K562 (cell line): ENCODE measurements around the gene ATXN1. TPM values are rescaled to one million over a fixed set of nuclear protein-coding genes. Genes with fewer than 3 reads are reported as not detected.

ENCODE experiments used
- ATAC-seq: fragments of 200-7000 bp; cut with Tn5 transposase; 3 replicates; pipeline ENCODE4 v1.9.1; 2020; ENCODE audit warnings: moderate library complexity
- BruUV-seq: library from RNA; stranded (reverse); fragments of 400-500 nt; replicated peaks from 2 replicates; lab custom pipeline; 2021; lab: Mats Ljungman, UMichigan
- CTCF ChIA-PET: fragments of 300-600 bp; formaldehyde crosslinking; extraction: SDS; loops from one replicate; lab custom pipeline; 2021; ENCODE audit warnings: low intra/inter-chr PET ratio; lab: Yijun Ruan, JAX
- POLR2A ChIA-PET: fragments of 300-600, 350-650 bp; sonication (Branson Sonifier 250); formaldehyde crosslinking; extraction: SDS; loops from one replicate; lab custom pipeline; 2021; ENCODE audit warnings: antibody characterized with exemption, inconsistent platforms; lab: Yijun Ruan, JAX
- DNase-seq, 4 experiments: peaks; one replicate each; pipeline versions ENCODE4 v3.0.0 to v3.0.0-alpha.2; 2011 to 2018; ENCODE audit warnings: low spot score in 3 of 4, mixed read lengths in 3 of 4; ENCODE audit errors: extremely low read depth in 1 of 4
- FAIRE-seq: peaks from 2 replicates; lab custom pipeline; 2011; peaks lifted over from hg19 to GRCh38; lab: Jason Lieb, UNC
- H2AFZ ChIP-seq: 2 replicates; pipeline ENCODE4 v1.6.0; 2011; ENCODE audit warnings: low read depth, low read length, control low read depth, inconsistent platforms
- H3K27ac ChIP-seq: fragments of 200-600 bp; 3 replicates; pipeline ENCODE4 v1.8.0; 2011; ENCODE audit warnings: low read depth, mild to moderate bottlenecking, control low read depth, inconsistent platforms, low read length, moderate library complexity, mixed read lengths; ENCODE audit errors: extremely low read depth
- H3K27me3 ChIP-seq, 2 experiments: fragments of 300-600 bp in 1 of 2; 2 replicates in 1 of 2; 3 replicates in 1 of 2; pipeline versions ENCODE4 v1.6.0 to v1.8.0; 2011; ENCODE audit warnings: inconsistent platforms in 2 of 2, low read length in 2 of 2, mild to moderate bottlenecking in 1 of 2, mixed read lengths in 1 of 2, moderate library complexity in 1 of 2; ENCODE audit not compliant: control insufficient read depth in 2 of 2, insufficient read depth in 2 of 2
- H3K36me3 ChIP-seq: fragments of 300-600 bp; 3 replicates; pipeline ENCODE4 v1.8.0; 2011; ENCODE audit warnings: mild to moderate bottlenecking, low read length, inconsistent platforms; ENCODE audit not compliant: control insufficient read depth, insufficient read depth
- H3K4me1 ChIP-seq, 2 experiments: fragments of 200-600 bp in 1 of 2; replicated peaks in 1 of 2; 2 replicates in 1 of 2; 3 replicates in 1 of 2; pipeline versions ENCODE4 v1.5.1 to v1.8.0; 2011; ENCODE audit warnings: inconsistent platforms in 2 of 2, low read length in 2 of 2, mild to moderate bottlenecking in 1 of 2, mixed read lengths in 1 of 2, moderate library complexity in 1 of 2; ENCODE audit not compliant: control insufficient read depth in 2 of 2, insufficient read depth in 2 of 2
- H3K4me2 ChIP-seq: 2 replicates; pipeline ENCODE4 v1.6.1; 2011; ENCODE audit warnings: low read length, control low read depth, inconsistent platforms, mixed read lengths; ENCODE audit not compliant: insufficient read depth
- H3K4me3 ChIP-seq: fragments of 200-600 bp; sonication (generic), shearing (Covaris generic); 2 replicates; pipeline ENCODE4 v1.5.1; 2016; ENCODE audit warnings: control low read depth, inconsistent platforms
- H3K79me2 ChIP-seq: fragments of 200-600 bp; 3 replicates; pipeline ENCODE4 v1.8.0; 2011; ENCODE audit warnings: low read length, inconsistent platforms; ENCODE audit not compliant: control insufficient read depth, insufficient read depth
- H3K9ac ChIP-seq, 2 experiments: 2 replicates each; pipeline versions ENCODE4 v1.6.0 to v1.6.1; 2011; ENCODE audit warnings: low read depth in 2 of 2, low read length in 2 of 2, control low read depth in 1 of 2, inconsistent platforms in 1 of 2, mild to moderate bottlenecking in 1 of 2, mixed read lengths in 1 of 2; ENCODE audit not compliant: insufficient read depth in 1 of 2
- H3K9me1 ChIP-seq: one replicate; pipeline ENCODE4 v1.6.0; 2011; ENCODE audit warnings: inconsistent platforms, mild to moderate bottlenecking, low read length, moderate library complexity; ENCODE audit not compliant: control insufficient read depth, insufficient read depth
- H3K9me3 ChIP-seq: replicated peaks from 2 replicates; pipeline ENCODE4 v1.5.1; 2011; ENCODE audit warnings: low read depth, low read length, inconsistent platforms; ENCODE audit not compliant: control insufficient read depth, insufficient read depth
- H4K20me1 ChIP-seq: replicated peaks from 2 replicates; pipeline ENCODE4 v1.6.1; 2011; ENCODE audit warnings: low read length, inconsistent platforms, mixed read lengths; ENCODE audit not compliant: control insufficient read depth, insufficient read depth
- GATAD2B ChIP-seq: fragments of 450-650 bp; IDR thresholded peaks from 2 replicates; pipeline ENCODE4 v1.6.1; 2017; ENCODE audit warnings: mild to moderate bottlenecking, borderline replicate concordance
- MAFK ChIP-seq: IDR thresholded peaks from 2 replicates; pipeline ENCODE4 v1.6.1; 2011; ENCODE audit warnings: low read length, improper control_type of control experiment
- PTTG1 ChIP-seq: fragments of 450-650 bp; IDR thresholded peaks from 2 replicates; pipeline ENCODE4 v1.6.1; 2016; ENCODE audit warnings: low read depth, mild to moderate bottlenecking, missing genetic modification characterization, missing compliant biosample characterization
- TEAD4 ChIP-seq, 2 experiments: sonication (generic) in 1 of 2; formaldehyde crosslinking in 1 of 2; IDR thresholded peaks; 2 replicates each; pipeline versions ENCODE4 v1.6.1 to v1.8.0; 2012 to 2022; ENCODE audit warnings: borderline replicate concordance in 1 of 2, inconsistent platforms in 1 of 2, low read length in 1 of 2, mild to moderate bottlenecking in 1 of 2, missing genetic modification reagents in 1 of 2
- ZBTB1 ChIP-seq: sonication (generic); formaldehyde crosslinking; IDR thresholded peaks from 2 replicates; pipeline ENCODE4 v1.8.1; 2023; ENCODE audit warnings: missing genetic modification reagents, low read depth, mild to moderate bottlenecking, borderline replicate concordance
- ZNF12 ChIP-seq: sonication (generic); formaldehyde crosslinking; IDR thresholded peaks from 2 replicates; pipeline ENCODE4 v1.4.0; 2020; ENCODE audit warnings: mild to moderate bottlenecking, missing genetic modification reagents
- WGBS: fragments of 100-300 bp; shearing (Covaris generic); methylation state at CpG from one replicate; pipeline ENCODE4 v1.1.6; 2016; ENCODE audit warnings: low coverage, mixed read lengths; ENCODE audit not compliant: insufficient coverage; ENCODE audit errors: missing lambda C conversion rate; 5-methylcytosine and 5-hydroxymethylcytosine counted together
- in situ Hi-C: fragments of 300-500 bp; cut with MboI; formaldehyde crosslinking; loops from 4 replicates; pipeline ENCODE4 v1.15.0; 2018; ENCODE audit warnings: inconsistent platforms, mixed read lengths
- intact Hi-C: fragments of 100-400 bp; cut with micrococcal nuclease; formaldehyde crosslinking; loops from 2 replicates; pipeline ENCODE4 v1.14.2; 2022
- polyA plus RNA-seq, 8 experiments: library from polyadenylated mRNA; depleted of rRNA in 4 of 8; stranded (reverse) in 5 of 8; unstranded in 3 of 8; fragments of >200 nt; fragmentation: Nextera tagmentation in 2 of 8; fragmentation: Illumina TruSeq in 1 of 8; extraction: Ambion mirVana in 2 of 8; extraction: Trizol in 1 of 8; gene quantifications; 2 replicates each; pipeline versions ENCODE4 v1.2.1 to v1.2.3, GENCODE V29; 2011 to 2014; ENCODE audit warnings: inconsistent platforms in 1 of 8, missing spikeins in 1 of 8
- total RNA-seq, 7 experiments: library from RNA; depleted of rRNA in 6 of 7; stranded (reverse); fragments of >200 nt in 6 of 7; fragmentation: Illumina TruSeq in 2 of 7; extraction: Trizol in 2 of 7; gene quantifications; 2 replicates each; pipeline versions ENCODE4 v1.2.1 to v1.2.3, GENCODE V29; 2011 to 2021; ENCODE audit warnings: low replicate concordance in 1 of 7
- TF ChIP-seq, protein P1 (sequence below): fragments of 250-450 bp; sonication (Bioruptor Pico); IDR thresholded peaks from 2 replicates; pipeline ENCODE4 v1.8.0; 2021; ENCODE audit warnings: mild to moderate bottlenecking, moderate library complexity
- TF ChIP-seq, protein P2 (sequence below): sonication (generic); formaldehyde crosslinking; IDR thresholded peaks from 2 replicates; pipeline ENCODE4 v1.8.0; 2022; ENCODE audit warnings: mild to moderate bottlenecking, missing genetic modification reagents, borderline replicate concordance
- TF ChIP-seq, protein P3 (sequence below): fragments of 250-450 bp; sonication (Bioruptor Pico); IDR thresholded peaks from 2 replicates; pipeline ENCODE4 v1.4.0; 2020; ENCODE audit warnings: mild to moderate bottlenecking, moderate library complexity

Gene ATXN1
- total and polyA plus RNA-seq, 9 of the 15 experiments (the other 6 are each of a cell fraction or from before 2014, with no cell fraction given) = under 0.01 to 1.2 (median 0.58) TPM

DNA sequence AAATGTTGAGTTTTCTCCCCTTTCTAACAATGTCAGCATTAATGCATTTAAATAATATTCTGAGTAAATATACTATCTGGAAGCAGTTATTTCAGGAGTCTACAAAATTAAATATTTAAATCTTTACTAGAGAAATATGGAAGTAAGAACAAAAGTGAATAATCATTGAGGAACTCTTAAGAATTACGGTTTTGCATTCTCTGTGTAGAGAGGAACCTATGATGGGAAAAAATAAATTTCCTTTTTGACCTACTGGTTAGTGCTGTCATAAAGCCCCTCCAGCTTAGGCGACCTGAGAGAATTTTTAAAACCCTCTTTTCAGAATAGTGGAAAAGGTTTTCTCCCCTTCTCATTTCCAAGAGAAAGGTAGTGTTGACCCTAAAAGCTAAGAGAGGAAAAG lies 64.8 kb downstream of the ATXN1 start (continued):
- TF ChIP-seq, protein P1, sequence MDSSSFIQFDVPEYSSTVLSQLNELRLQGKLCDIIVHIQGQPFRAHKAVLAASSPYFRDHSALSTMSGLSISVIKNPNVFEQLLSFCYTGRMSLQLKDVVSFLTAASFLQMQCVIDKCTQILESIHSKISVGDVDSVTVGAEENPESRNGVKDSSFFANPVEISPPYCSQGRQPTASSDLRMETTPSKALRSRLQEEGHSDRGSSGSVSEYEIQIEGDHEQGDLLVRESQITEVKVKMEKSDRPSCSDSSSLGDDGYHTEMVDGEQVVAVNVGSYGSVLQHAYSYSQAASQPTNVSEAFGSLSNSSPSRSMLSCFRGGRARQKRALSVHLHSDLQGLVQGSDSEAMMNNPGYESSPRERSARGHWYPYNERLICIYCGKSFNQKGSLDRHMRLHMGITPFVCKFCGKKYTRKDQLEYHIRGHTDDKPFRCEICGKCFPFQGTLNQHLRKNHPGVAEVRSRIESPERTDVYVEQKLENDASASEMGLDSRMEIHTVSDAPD (CRISPR knock-in tag) = no peak
- no peak for TF ChIP-seq GATAD2B

DNA sequence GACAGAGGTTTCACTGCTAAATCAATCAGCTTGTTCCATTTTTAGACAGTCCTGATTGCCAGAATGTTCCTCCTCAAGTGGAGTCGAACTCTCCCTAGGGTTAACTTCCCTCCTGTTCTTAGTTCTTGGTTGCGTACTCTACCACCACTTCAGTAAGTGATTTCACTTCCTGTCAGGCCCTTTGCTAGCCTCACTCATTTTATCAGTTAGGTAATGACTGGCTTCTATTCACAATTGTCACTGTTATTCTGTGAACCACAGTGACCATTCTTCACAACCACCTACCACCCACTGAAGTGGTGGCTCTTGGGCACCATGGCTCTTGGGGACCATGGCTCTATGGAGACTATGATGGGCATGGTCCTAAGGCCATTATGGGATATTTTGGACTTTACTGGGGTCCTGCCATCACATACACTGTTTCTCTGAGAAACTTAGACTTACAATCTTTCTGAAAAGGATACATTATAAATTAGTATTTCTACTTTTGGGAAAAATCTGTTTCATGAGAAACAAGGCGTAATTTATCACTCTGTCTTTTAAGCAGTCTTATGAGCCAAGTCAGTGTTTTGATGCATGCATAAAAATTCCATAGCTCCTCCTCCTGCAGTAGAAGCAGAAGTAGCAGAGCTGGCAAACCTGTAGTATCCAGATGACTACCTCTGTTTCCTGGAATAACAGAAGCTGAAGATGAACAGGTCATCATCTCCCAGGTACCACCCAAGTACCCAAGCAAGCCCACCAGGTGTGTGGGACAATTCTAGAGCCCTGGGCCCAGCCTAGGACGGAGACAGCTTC lies 66.3 kb downstream of the ATXN1 start:
- DNase-seq (no peak), FAIRE-seq (no peak), ATAC-seq (no peak)
- CTCF ChIA-PET = no interaction called here
- no peak overlapping the region for H3K9ac ChIP-seq
- no peaks in the 10 kb centered on the region for H3K9me1 ChIP-seq
- intact Hi-C loops (no loop called here), in situ Hi-C loops (no loop called here)
- H3K4me2 ChIP-seq = no peak overlapping the region
- BruUV-seq = no TSS peak
- H2AFZ ChIP-seq = no peak overlapping the region
- TF ChIP-seq, protein P2, sequence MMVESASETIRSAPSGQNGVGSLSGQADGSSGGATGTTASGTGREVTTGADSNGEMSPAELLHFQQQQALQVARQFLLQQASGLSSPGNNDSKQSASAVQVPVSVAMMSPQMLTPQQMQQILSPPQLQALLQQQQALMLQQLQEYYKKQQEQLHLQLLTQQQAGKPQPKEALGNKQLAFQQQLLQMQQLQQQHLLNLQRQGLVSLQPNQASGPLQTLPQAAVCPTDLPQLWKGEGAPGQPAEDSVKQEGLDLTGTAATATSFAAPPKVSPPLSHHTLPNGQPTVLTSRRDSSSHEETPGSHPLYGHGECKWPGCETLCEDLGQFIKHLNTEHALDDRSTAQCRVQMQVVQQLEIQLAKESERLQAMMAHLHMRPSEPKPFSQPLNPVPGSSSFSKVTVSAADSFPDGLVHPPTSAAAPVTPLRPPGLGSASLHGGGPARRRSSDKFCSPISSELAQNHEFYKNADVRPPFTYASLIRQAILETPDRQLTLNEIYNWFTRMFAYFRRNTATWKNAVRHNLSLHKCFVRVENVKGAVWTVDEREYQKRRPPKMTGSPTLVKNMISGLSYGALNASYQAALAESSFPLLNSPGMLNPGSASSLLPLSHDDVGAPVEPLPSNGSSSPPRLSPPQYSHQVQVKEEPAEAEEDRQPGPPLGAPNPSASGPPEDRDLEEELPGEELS (CRISPR knock-in tag) = no peak
- no peak for TF ChIP-seq PTTG1 (tag)
- no peak for TF ChIP-seq ZBTB1
- no peak for TF ChIP-seq ZNF12 (CRISPR knock-in tag)
- no peak for TF ChIP-seq MAFK
- TF ChIP-seq, protein P3, sequence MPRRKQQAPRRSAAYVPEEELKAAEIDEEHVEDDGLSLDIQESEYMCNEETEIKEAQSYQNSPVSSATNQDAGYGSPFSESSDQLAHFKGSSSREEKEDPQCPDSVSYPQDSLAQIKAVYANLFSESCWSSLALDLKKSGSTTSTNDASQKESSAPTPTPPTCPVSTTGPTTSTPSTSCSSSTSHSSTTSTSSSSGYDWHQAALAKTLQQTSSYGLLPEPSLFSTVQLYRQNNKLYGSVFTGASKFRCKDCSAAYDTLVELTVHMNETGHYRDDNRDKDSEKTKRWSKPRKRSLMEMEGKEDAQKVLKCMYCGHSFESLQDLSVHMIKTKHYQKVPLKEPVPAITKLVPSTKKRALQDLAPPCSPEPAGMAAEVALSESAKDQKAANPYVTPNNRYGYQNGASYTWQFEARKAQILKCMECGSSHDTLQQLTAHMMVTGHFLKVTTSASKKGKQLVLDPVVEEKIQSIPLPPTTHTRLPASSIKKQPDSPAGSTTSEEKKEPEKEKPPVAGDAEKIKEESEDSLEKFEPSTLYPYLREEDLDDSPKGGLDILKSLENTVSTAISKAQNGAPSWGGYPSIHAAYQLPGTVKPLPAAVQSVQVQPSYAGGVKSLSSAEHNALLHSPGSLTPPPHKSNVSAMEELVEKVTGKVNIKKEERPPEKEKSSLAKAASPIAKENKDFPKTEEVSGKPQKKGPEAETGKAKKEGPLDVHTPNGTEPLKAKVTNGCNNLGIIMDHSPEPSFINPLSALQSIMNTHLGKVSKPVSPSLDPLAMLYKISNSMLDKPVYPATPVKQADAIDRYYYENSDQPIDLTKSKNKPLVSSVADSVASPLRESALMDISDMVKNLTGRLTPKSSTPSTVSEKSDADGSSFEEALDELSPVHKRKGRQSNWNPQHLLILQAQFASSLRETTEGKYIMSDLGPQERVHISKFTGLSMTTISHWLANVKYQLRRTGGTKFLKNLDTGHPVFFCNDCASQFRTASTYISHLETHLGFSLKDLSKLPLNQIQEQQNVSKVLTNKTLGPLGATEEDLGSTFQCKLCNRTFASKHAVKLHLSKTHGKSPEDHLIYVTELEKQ (CRISPR knock-in tag) = no peak
- TF ChIP-seq TEAD4 (IDR thresholded peaks at IDR 0.05; ENCODE audit: low read length) = no peak
- TF ChIP-seq TEAD4 (CRISPR knock-in tag; IDR thresholded peaks at IDR 0.05; ENCODE audit: borderline replicate concordance) = no peak
- no peak overlapping the region for H3K27ac ChIP-seq
- WGBS = 6% methylated on average over 4 of the region's 4 CpGs
- peaks cover under 1 to 3% of the 10 kb centered on the region in 2 experiments; a peak in 3 of 5 replicates for H3K27me3 ChIP-seq
- no peaks in the 10 kb centered on the region for H3K79me2 ChIP-seq
- no peaks in the 10 kb centered on the region for H3K4me1 ChIP-seq
- H3K9me3 ChIP-seq = no peaks in the 10 kb centered on the region
- POLR2A ChIA-PET = no interaction called here
- no peak overlapping the region for H3K4me3 ChIP-seq
- H3K36me3 ChIP-seq = no peaks in the 10 kb centered on the region
- H4K20me1 ChIP-seq = no peaks in the 10 kb centered on the region; the same call in 1 of the 2 replicates
